Kidney (tissue), 14 donors: ENCODE measurements around the gene TRIM33. TPM values are rescaled to one million over a fixed set of nuclear protein-coding genes. Genes with fewer than 3 reads are reported as not detected.

Experiments used
- DNase-seq, 5 donors: peaks; one replicate each; pipeline ENCODE4 v3.0.0-alpha.2; 2013 to 2020
- FAIRE-seq: peaks from 2 replicates; lab custom pipeline; 2012; peaks lifted over from hg19 to GRCh38; lab: Jason Lieb, UNC
- H3K27ac ChIP-seq, 2 donors: one replicate each; pipeline ENCODE4 v1.7.0; 2013; ENCODE audit warnings: low read depth in 2 of 2, low read length in 2 of 2, inconsistent platforms in 1 of 2
- H3K27me3 ChIP-seq: one replicate; pipeline ENCODE4 v1.7.1; 2013; ENCODE audit warnings: low read length, inconsistent platforms; ENCODE audit not compliant: control insufficient read depth, insufficient read depth
- H3K36me3 ChIP-seq, 3 donors: one replicate each; pipeline versions ENCODE4 v1.7.0 to v1.7.1; 2013; ENCODE audit warnings: low read length in 3 of 3, control low read depth in 1 of 3, inconsistent platforms in 1 of 3; ENCODE audit not compliant: insufficient read depth in 3 of 3, control insufficient read depth in 2 of 3
- H3K4me1 ChIP-seq, 3 donors: one replicate each; pipeline versions ENCODE4 v1.7.0 to v1.7.1; 2013; ENCODE audit warnings: low read length in 3 of 3, inconsistent platforms in 1 of 3, low read depth in 1 of 3; ENCODE audit not compliant: control insufficient read depth in 2 of 3, insufficient read depth in 2 of 3
- H3K4me3 ChIP-seq, 3 donors: one replicate each; pipeline versions ENCODE4 v1.7.0 to v1.8.1; 2013; ENCODE audit warnings: low read length in 3 of 3, control low read depth in 1 of 3, inconsistent platforms in 1 of 3
- H3K9ac ChIP-seq, 3 donors: one replicate each; pipeline versions ENCODE4 v1.7.0 to v1.7.1; 2013; ENCODE audit warnings: low read length in 3 of 3, control low read depth in 1 of 3, inconsistent platforms in 1 of 3
- H3K9me3 ChIP-seq, 3 donors: one replicate each; pipeline versions ENCODE4 v1.7.0 to v1.7.1; 2013; ENCODE audit warnings: low read length in 3 of 3, control low read depth in 1 of 3, inconsistent platforms in 1 of 3; ENCODE audit not compliant: control insufficient read depth in 2 of 3, insufficient read depth in 1 of 3
- CTCF ChIP-seq: IDR thresholded peaks from 3 replicates; pipeline ENCODE4 v1.5.1; 2012; ENCODE audit warnings: mild to moderate bottlenecking, moderate library complexity, borderline replicate concordance; ENCODE audit not compliant: insufficient read depth; ENCODE audit errors: extremely low read depth
- intact Hi-C: fragments of 100-400 bp; cut with DNase I; formaldehyde crosslinking; loops from one replicate; pipeline ENCODE4 v1.11.1; 2022
- polyA plus RNA-seq: library from polyadenylated mRNA; stranded (reverse); fragments of 350-450 nt; fragmentation: Illumina TruSeq; extraction: RNeasy Lipid Tissue Mini Kit (QIAGEN cat#74804); gene quantifications from one replicate; pipeline ENCODE4 v1.2.3, GENCODE V29; 2014; ENCODE audit warnings: low read depth, low replicate concordance; ENCODE audit not compliant: insufficient read depth
- total RNA-seq: library from RNA; stranded (reverse); fragmentation: NEBNext Ultra II Directional; extraction: Animal tissue kit (Norgen Biotek cat#: 25700); gene quantifications from one replicate; pipeline ENCODE4 v1.2.1, GENCODE V29; 2021
- donor health status: control.
- donor health status: control.
- donor health status: control.
- donor health status: control.
- donor health status: control.
- donor health status: DM: yes; HTN: yes; CAD: no.
- donor health status: Normal renal cell carcinoma (clear cell type).

Gene TRIM33
- total and polyA plus RNA-seq, 2 donors from 2014 or later = 13.3 to 36.2 TPM

DNA sequence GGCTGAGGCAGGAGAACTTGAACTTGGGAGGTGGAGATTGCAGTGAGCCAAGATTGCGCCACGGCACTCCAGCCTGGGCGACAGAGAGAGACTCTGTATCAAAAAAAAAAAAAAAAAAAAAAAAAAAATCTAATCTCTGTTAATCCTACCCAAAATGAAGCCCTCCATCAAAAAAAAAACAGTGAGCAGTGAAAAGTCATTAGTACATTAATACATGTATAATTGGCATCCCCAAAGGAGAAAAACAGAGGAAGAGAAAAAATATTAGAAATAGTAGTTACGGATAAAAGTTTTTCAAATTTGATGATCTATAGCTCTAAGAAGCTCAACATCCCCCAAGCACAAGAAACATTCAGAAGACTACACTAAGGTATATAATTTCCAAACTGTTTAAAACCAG lies 71.6 kb downstream of the TRIM33 start:
- intact Hi-C loops = no loop called here
- H3K9ac ChIP-seq = no peak overlapping the region
- TF ChIP-seq CTCF = no peak
- no peaks in the 10 kb centered on the region for H3K27me3 ChIP-seq
- DNase-seq (no peak), FAIRE-seq (no peak)
- no peaks in the 10 kb centered on the region for H3K9me3 ChIP-seq
- H3K4me3 ChIP-seq = no peak overlapping the region
- H3K36me3 ChIP-seq = no peaks in the 10 kb centered on the region
- peaks cover 0 to 4% (median 0%) of the 10 kb centered on the region in 3 donors for H3K4me1 ChIP-seq
- no peak overlapping the region for H3K27ac ChIP-seq

- Histone ChIP-seq H3K27me3 (no peaks in the 10 kb centered on the region), H3K4me1 (peaks cover 0 to 4% (median 0%) of the 10 kb centered on the region in 3 donors), H3K36me3 (no peaks in the 10 kb centered on the region), H3K27ac (no peak overlapping the region), H3K4me3 (no peak overlapping the region), H3K9me3 (no peaks in the 10 kb centered on the region), H3K9ac (no peak overlapping the region)
- no peak for FAIRE-seq
- intact Hi-C loops = no loop called here
- TF ChIP-seq CTCF = no peak
- no peak for DNase-seq
Measured at GRCh38 chr1:114437812-114438211, 73.2 kb downstream of the TRIM33 start.

GRCh38 chr1:114436799-114437198 lies 74.2 kb downstream of the TRIM33 start:
- no peak overlapping the region for H3K9ac ChIP-seq
- DNase-seq (no peak), FAIRE-seq (no peak)
- TF ChIP-seq CTCF = no peak
- H3K4me3 ChIP-seq = no peak overlapping the region
- H3K36me3 ChIP-seq = no peaks in the 10 kb centered on the region
- no peaks in the 10 kb centered on the region for H3K27me3 ChIP-seq
- H3K27ac ChIP-seq = no peak overlapping the region
- H3K9me3 ChIP-seq = no peaks in the 10 kb centered on the region
- peaks cover 0 to 4% (median 0%) of the 10 kb centered on the region in 3 donors for H3K4me1 ChIP-seq
- intact Hi-C loops = no loop called here
